ENCODE results near the gene PCDH12. TPM values are rescaled to one million over a fixed set of nuclear protein-coding genes. Genes with fewer than 3 reads are reported as not detected.

The PCDH12 gene
- total RNA-seq, 1 donor from 2014 or later = under 0.01 TPM

DNA sequence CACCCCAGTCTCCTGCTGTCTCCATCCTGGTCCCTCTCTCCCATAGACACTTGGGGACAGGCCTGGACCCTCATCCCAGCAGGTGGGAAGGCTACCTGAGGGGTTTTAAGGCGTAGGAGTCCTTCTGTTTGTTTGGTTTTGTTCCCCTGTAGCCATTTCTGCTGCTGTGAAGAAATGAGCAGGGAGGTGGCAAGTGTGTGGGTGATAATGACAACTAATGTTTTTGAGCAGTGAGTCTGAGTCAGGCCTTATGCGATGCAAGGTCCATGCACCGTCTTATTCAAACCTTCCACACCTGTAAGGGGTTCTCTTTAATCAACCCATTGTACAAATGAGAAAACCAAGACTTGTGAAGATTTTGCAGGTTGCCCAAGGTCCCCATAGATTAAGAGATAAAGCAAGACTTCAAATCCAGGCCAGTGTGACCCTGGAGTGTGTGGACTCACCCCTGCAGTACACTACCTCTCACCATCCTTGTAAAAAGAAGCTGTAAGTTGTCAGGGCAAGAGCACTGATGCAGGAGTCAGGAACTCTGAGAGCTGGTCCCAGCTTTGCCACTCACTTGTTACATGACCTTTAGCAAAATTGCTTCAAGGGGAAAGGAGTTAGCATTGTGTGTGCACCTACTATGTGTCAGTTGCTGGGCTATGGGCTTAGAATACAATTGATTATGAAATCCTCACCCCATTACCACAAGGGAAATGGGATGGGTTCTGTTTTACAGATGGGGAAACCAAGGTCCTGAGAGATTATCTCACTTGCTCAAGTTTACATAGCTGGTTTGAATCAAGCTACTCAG is 7.6 kb downstream of the PCDH12 start:
- no peak for DNase-seq (ENCODE audit: low read depth)
- TF ChIP-seq CTCF (conservative IDR thresholded peaks at IDR 0.05; ENCODE audit: low read depth, low read length) = no peak
- no peak overlapping the region for H3K4me3 ChIP-seq (ENCODE audit: low read depth, low read length)

- TF ChIP-seq CTCF (conservative IDR thresholded peaks at IDR 0.05; ENCODE audit: low read depth, low read length) = no peak
- no peak for DNase-seq (ENCODE audit: low read depth)
- no peak overlapping the region for H3K4me3 ChIP-seq (ENCODE audit: low read depth, low read length)
Observed at GRCh38 chr5:141949511-141949910, 8.5 kb downstream of the PCDH12 start.

GRCh38 chr5:141948812-141949211 is 9.2 kb downstream of the PCDH12 start:
- H3K4me3 ChIP-seq (ENCODE audit: low read depth, low read length) = no peak overlapping the region
- no peak for DNase-seq (ENCODE audit: low read depth)
- no peak for TF ChIP-seq CTCF (conservative IDR thresholded peaks at IDR 0.05; ENCODE audit: low read depth, low read length)

GRCh38 chr5:141947316-141947715 is 10.7 kb downstream of the PCDH12 start:
- no peak for TF ChIP-seq CTCF (conservative IDR thresholded peaks at IDR 0.05; ENCODE audit: low read depth, low read length)
- no peak overlapping the region for H3K4me3 ChIP-seq (ENCODE audit: low read depth, low read length)
- DNase-seq (ENCODE audit: low read depth) = no peak

DNA sequence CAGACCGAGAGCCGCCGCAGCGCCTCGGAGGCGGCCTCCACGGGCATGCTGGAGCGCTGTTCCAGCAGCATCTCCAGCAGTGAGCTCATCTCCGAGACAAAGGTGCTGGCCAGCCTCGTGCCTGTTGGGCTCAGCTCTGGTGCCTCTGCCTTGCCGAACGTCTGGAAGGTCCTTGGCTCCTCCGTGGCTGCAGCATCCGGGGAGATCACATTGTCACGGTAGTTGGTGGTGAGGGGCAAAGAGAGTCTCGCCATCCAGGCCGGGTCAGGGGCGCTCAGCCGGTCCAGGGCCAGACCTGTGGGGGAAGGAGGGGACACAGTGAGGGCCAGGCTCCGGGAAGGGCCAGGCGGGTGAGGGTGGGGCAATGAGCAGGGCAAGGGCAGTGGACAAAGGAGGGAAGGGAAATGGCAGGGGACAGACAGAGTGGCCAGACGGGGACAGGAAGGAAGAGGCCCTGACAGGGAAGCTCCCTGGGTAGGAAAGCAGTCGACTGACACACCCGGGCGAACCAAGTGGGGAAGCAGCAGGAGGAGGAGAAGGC is 12.4 kb downstream of the PCDH12 start:
- TF ChIP-seq CTCF (conservative IDR thresholded peaks at IDR 0.05; ENCODE audit: low read depth, low read length) = no peak
- DNase-seq (ENCODE audit: low read depth) = no peak

GRCh38 chr5:141944076-141944475 is 13.9 kb downstream of the PCDH12 start:
- TF ChIP-seq CTCF (conservative IDR thresholded peaks at IDR 0.05; ENCODE audit: low read depth, low read length) = no peak
- DNase-seq (ENCODE audit: low read depth) = no peak
- H3K4me3 ChIP-seq (ENCODE audit: low read depth, low read length) = no peak overlapping the region

More for the DNA sequence above, 12.4 kb downstream of the PCDH12 start:
- H3K4me3 ChIP-seq (ENCODE audit: low read depth, low read length) = no peak overlapping the region
